Central memory CD8-positive, alpha-beta T cell (primary cell): Measurements from ENCODE around the gene AHCYL2.
A peak's percentile ranks its signal among the peaks of the same experiment; 100 is the strongest.
"Not testable (repeated sequence)": the region's sequence is repeated elsewhere in the genome, so short reads cannot be mapped to it uniquely, and the experiment has no call there.

Experiments used
- ATAC-seq: fragments of 150-1000 bp; cut with Tn5 transposase; replicated peaks from 2 replicates; pipeline ENCODE4 v1.10.0; 2022; ENCODE audit warnings: mild to moderate bottlenecking, moderate FRiP score, moderate number of reproducible peaks; ENCODE audit not compliant: poor library complexity, severe bottlenecking; ENCODE audit errors: extremely low read depth
- DNase-seq, 2 donors: peaks; one replicate each; pipeline ENCODE4 v3.0.0; 2021; ENCODE audit warnings: low spot score in 2 of 2
- H3K27ac Mint-ChIP-seq: one replicate; pipeline ENCODE4 v1.8.0; 2022; ENCODE audit warnings: low read depth, mild to moderate bottlenecking, moderate library complexity, mixed read lengths
- H3K27me3 Mint-ChIP-seq: one replicate; pipeline ENCODE4 v1.8.0; 2022; ENCODE audit warnings: mixed read lengths
- H3K36me3 Mint-ChIP-seq: one replicate; pipeline ENCODE4 v1.8.0; 2022; ENCODE audit warnings: mild to moderate bottlenecking, moderate library complexity, mixed read lengths; ENCODE audit not compliant: insufficient read depth
- H3K4me1 Mint-ChIP-seq: one replicate; pipeline ENCODE4 v1.8.0; 2022; ENCODE audit warnings: mixed read lengths
- H3K4me3 Mint-ChIP-seq: one replicate; pipeline ENCODE4 v1.8.0; 2022; ENCODE audit warnings: mild to moderate bottlenecking, moderate library complexity, mixed read lengths
- H3K9me3 Mint-ChIP-seq: one replicate; pipeline ENCODE4 v1.8.0; 2022; ENCODE audit warnings: mixed read lengths

Gene AHCYL2

GRCh38 chr7:129213828-129214227 lies 11.0 kb upstream of the AHCYL2 start:
- no peak for ATAC-seq
- H3K4me1 Mint-ChIP-seq: no peaks in the 10 kb centered on the region
- DNase-seq: no peak
- H3K27ac Mint-ChIP-seq: no peak overlapping the region
- H3K4me3 Mint-ChIP-seq: no peak overlapping the region
- peaks cover 40% of the 10 kb centered on the region for H3K27me3 Mint-ChIP-seq
- no peaks in the 10 kb centered on the region for H3K9me3 Mint-ChIP-seq
- H3K36me3 Mint-ChIP-seq: peaks cover 1% of the 10 kb centered on the region

- H3K27ac Mint-ChIP-seq: not testable (repeated sequence)
Measured at GRCh38 chr7:129215691-129216090, 9.1 kb upstream of the AHCYL2 start.

DNA sequence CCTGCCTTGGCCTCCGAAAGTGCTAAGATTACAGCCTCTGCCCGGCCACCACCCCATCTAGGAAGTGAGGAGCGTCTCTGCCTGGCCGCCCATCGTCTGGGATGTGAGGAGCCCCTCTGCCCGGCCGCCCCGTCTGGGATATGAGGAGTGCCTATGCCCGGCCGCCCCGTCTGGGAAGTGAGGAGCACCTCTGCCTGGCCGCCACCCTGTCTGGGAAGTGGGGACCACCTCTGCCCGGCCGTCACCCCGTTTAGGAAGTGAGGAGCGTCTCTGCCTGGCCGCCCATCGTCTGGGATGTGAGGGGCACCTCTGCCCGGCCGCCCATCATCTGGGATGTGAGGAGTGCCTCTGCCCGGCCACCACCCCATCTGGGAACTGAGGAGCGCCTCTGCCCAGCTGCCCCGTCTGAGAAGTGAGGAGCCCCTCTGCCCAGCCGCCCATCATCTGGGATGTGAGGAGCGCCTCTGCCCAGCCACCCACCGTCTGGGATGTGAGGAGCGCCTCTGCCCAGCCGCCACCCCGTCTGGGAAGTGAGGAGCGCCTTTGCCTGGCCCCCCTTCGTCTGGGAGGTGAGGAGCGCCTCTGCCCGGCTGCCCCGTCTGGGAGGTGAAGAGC lies 8.6 kb upstream of the AHCYL2 start:
- H3K4me3 Mint-ChIP-seq, H3K27ac Mint-ChIP-seq, ATAC-seq: not testable (repeated sequence)

More at GRCh38 chr7:129215691-129216090, 9.1 kb upstream of the AHCYL2 start:
- ATAC-seq, H3K4me3 Mint-ChIP-seq, H3K9me3 Mint-ChIP-seq, H3K4me1 Mint-ChIP-seq, DNase-seq, H3K36me3 Mint-ChIP-seq: not testable (repeated sequence)
- H3K27me3 Mint-ChIP-seq: peaks cover 28% of the 10 kb centered on the region

DNA sequence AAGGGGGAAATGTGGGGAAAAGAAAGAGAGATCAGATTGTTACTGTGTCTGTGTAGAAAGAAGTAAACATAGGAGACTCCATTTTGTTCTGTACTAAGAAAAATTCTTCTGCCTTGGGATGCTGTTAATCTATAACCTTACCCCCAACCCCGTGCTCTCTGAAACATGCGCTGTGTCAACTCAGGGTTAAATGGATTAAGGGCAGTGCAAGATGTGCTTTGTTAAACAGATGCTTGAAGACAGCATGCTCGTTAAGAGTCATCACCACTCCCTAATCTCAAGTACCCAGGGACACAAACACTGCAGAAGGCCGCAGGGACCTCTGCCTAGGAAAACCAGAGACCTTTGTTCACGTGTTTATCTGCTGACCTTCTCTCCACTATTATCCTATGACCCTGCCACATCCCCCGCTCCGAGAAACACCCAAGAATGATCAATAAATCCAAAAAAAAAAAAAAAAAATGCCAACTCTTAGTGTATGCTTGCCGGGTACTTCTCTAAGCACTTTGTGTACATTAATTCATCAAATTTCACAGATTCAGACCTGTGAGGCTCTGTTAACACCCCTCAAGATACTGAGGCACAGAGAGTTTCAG lies 7.9 kb upstream of the AHCYL2 start:
- not testable (repeated sequence) for H3K4me3 Mint-ChIP-seq, H3K9me3 Mint-ChIP-seq, H3K27ac Mint-ChIP-seq, ATAC-seq, H3K4me1 Mint-ChIP-seq, H3K36me3 Mint-ChIP-seq, DNase-seq
- H3K27me3 Mint-ChIP-seq: peaks cover 18% of the 10 kb centered on the region

More for the DNA sequence above, 8.6 kb upstream of the AHCYL2 start:
- not testable (repeated sequence) for H3K9me3 Mint-ChIP-seq, H3K4me1 Mint-ChIP-seq, DNase-seq, H3K36me3 Mint-ChIP-seq
- H3K27me3 Mint-ChIP-seq: peaks cover 23% of the 10 kb centered on the region

DNA sequence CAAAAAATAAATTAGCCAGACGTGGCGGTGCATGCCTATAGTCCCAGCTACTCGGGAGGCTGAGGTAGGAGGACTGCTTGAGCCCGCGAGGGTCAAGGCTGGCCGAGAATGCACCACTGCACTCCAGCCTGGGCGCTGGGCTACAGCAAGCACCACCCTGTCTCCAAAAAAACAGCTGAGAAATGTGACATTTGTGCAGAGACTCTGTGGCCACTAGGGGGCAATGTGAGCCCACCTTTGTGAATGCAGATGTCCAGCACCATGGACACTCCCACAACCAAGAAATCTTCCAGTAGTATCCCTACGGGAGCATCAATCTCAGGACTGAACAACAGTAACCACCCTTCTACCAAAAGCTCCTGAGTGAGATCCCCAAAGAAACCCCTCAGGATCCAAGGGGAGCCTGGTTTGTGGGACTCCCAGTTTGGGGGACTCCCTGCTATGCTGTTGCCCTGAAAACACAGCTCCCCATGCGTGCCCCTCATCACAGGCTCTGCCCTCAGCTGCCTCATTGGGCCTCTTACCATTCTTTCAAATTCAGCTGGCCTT lies 6.2 kb upstream of the AHCYL2 start:
- Mint-ChIP-seq H3K4me3 (no peak overlapping the region), H3K9me3 (no peaks in the 10 kb centered on the region), H3K27ac (no peak overlapping the region), H3K36me3 (peaks cover 4% of the 10 kb centered on the region), H3K27me3 (peaks cover 18% of the 10 kb centered on the region), H3K4me1 (peaks cover 4% of the 10 kb centered on the region)
- DNase-seq (peak; percentile 65 to 74), ATAC-seq (peak; percentile 84)

- H3K4me3 Mint-ChIP-seq, H3K27ac Mint-ChIP-seq, ATAC-seq, DNase-seq, H3K4me1 Mint-ChIP-seq, H3K36me3 Mint-ChIP-seq, H3K9me3 Mint-ChIP-seq: not testable (repeated sequence)
- H3K27me3 Mint-ChIP-seq: peaks cover 18% of the 10 kb centered on the region
Measured at GRCh38 chr7:129219166-129219565, 5.7 kb upstream of the AHCYL2 start.

- Mint-ChIP-seq H3K4me1 (peaks cover 23% of the 10 kb centered on the region), H3K27ac (no peak overlapping the region), H3K27me3 (peaks cover 14% of the 10 kb centered on the region), H3K36me3 (peaks cover 6% of the 10 kb centered on the region), H3K4me3 (peak overlapping the region; percentile 6), H3K9me3 (no peaks in the 10 kb centered on the region)
- DNase-seq (no peak), ATAC-seq (no peak)
Measured at GRCh38 chr7:129222064-129222463, 2.8 kb upstream of the AHCYL2 start.

GRCh38 chr7:129225206-129225930 lies 538 bp downstream of the AHCYL2 start:
- ATAC-seq (peak; percentile 50), DNase-seq (peak in 1 of 2 donors; percentile 47)
- Mint-ChIP-seq H3K4me3 (peak overlapping the region; percentile 80), H3K36me3 (peaks cover 6% of the 10 kb centered on the region), H3K4me1 (peaks cover 29% of the 10 kb centered on the region), H3K27me3 (no peaks in the 10 kb centered on the region), H3K27ac (peak overlapping the region; percentile 87), H3K9me3 (no peaks in the 10 kb centered on the region)

- Mint-ChIP-seq H3K9me3 (no peaks in the 10 kb centered on the region), H3K36me3 (peaks cover 6% of the 10 kb centered on the region), H3K4me1 (peaks cover 29% of the 10 kb centered on the region), H3K27me3 (no peaks in the 10 kb centered on the region), H3K4me3 (peak overlapping the region; percentile 80), H3K27ac (peak overlapping the region; percentile 87)
- DNase-seq (no peak), ATAC-seq (no peak)
Measured at GRCh38 chr7:129225931-129226572, 1.2 kb downstream of the AHCYL2 start.

DNA sequence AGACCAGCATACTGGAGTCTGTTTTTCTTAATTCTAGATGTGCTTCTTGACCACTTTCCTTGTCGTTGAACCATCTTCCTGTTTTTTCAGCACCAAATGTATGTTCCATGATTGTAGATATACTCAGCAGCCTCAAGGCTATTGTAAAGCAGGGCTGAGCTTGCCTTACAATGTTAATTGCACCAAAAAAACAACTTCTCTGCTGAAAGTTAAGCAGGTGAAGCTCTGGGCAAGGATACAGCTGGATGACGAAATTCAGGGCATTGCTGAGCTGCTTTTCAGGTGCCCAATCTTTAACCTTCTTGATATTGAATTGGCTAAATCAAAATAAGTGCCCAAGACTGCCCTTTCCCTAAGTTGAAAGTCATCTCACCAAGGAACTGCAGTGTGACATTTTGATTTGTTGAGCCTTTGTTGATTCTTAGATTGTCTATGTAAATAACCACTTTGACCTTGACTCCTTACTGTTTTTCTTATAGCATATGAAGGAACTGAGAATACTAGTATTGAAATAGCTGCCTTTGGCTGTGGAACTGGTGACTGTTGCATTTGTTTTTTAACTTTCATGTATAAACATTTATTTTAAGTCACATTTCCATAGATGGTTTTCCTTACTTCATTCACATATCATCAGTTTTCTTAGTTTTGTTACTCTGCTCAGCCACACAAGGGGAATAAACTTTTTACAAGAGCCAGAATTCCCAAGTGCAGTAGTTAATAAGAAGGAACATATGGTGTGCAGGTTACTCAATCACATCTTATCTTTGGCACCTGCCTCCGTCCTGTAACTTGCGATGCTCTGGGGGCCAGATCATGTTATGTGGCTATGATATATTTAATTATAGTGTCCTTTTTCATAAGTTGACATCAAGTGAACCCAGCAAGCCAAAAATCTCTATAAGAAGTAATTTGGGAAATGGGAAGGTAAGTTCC lies 3.1 kb downstream of the AHCYL2 start:
- peaks cover 6% of the 10 kb centered on the region for H3K36me3 Mint-ChIP-seq
- H3K4me3 Mint-ChIP-seq: no peak overlapping the region
- H3K4me1 Mint-ChIP-seq: peaks cover 25% of the 10 kb centered on the region
- ATAC-seq (no peak), DNase-seq (no peak)
- H3K27me3 Mint-ChIP-seq: no peaks in the 10 kb centered on the region
- H3K9me3 Mint-ChIP-seq: no peaks in the 10 kb centered on the region
- H3K27ac Mint-ChIP-seq: no peak overlapping the region

DNA sequence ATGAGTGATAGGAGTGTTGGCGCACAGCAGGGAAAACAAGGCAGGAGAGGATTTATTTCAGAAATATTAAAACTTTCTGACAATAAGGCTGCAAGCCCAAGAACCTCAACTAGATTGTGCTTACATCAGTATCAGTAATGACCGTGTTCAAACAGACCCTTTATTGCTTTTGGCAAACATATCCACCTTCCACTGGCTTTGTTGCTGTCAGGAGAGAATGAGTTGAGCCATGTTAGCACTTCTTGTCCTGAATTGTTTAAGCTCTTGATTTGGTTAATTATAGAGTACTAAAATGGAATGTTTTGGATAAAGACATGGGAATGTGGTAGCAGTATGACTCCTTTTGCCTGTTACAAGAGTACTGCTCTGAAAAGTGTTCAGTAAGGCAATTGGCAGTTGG lies 3.8 kb downstream of the AHCYL2 start:
- Mint-ChIP-seq H3K4me3 (no peak overlapping the region), H3K9me3 (no peaks in the 10 kb centered on the region), H3K27me3 (no peaks in the 10 kb centered on the region), H3K4me1 (peaks cover 25% of the 10 kb centered on the region), H3K27ac (no peak overlapping the region), H3K36me3 (peaks cover 6% of the 10 kb centered on the region)
- ATAC-seq: no peak
- no peak for DNase-seq

DNA sequence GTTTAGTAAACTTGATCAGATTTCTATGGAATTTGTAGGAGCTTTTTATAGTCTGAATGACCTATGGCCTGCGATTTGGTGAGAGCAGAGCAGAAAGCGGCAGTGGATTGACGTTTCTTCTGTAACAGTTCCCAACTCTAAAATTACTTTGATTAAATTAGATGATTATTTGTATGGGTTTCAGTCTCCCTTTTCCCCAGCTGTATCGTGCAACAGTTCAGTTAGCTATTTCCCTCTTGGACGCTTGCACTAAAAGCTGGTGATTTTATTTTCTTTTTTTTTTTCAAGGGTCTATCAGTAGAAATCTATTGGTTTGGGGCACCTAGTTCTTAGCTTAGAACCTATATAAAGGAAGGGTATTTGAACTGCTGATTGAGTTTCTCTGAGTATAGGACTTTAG lies 6.8 kb downstream of the AHCYL2 start:
- peaks cover 6% of the 10 kb centered on the region for H3K36me3 Mint-ChIP-seq
- H3K27ac Mint-ChIP-seq: no peak overlapping the region
- DNase-seq: no peak
- no peaks in the 10 kb centered on the region for H3K27me3 Mint-ChIP-seq
- H3K4me1 Mint-ChIP-seq: peaks cover 15% of the 10 kb centered on the region
- no peaks in the 10 kb centered on the region for H3K9me3 Mint-ChIP-seq
- ATAC-seq: no peak
- H3K4me3 Mint-ChIP-seq: no peak overlapping the region
